ENCODE results near the gene CNTNAP5. TPM values are rescaled to one million over a fixed set of nuclear protein-coding genes. Genes with fewer than 3 reads are reported as not detected.

Gene CNTNAP5
- total and polyA plus RNA-seq, 2 of the 8 experiments (the other 6 are each of a cell fraction or from before 2014, with no cell fraction given): 0.11 to 0.76 TPM

DNA sequence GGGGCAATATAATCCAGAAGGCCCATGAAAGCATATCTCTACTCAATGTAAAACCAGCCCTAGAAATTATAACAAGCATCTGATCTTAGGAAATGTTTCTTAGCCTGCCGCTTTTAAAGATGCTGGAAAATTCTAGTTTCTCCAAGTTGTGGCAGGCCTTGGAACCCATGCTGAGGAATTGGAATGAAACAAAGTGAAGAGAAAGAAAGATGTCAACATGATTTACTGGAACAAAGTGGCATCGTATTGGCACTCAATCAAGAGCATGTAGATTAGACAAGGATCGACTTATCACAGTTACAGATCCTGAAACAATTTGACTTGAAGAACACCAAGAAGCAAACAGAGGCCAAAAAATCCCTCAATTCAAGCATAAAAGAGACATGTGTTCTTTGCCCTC is 28.7 kb downstream of the CNTNAP5 start:
- Histone ChIP-seq H2BK15ac (ENCODE audit: low read length) (no peak overlapping the region), H2AFZ (ENCODE audit: low read length) (no peak overlapping the region), H3K27me3 (replicated peaks in 1 of 4; ENCODE audit: control insufficient read depth in 3 of 4, extremely low read depth in 1 of 4, insufficient read depth in 3 of 4, low read length in 3 of 4) (no peaks in the 10 kb centered on the region), H3K14ac (ENCODE audit: insufficient read length) (no peak overlapping the region), H3K18ac (ENCODE audit: extremely low read depth, low read length) (no peak overlapping the region), H2BK12ac (ENCODE audit: low read depth, low read length) (no peak overlapping the region), H2AK5ac (ENCODE audit: low read depth, low read length) (no peak overlapping the region), H4K91ac (replicated peaks; ENCODE audit: insufficient read length, low read length) (no peak overlapping the region), H3K79me1 (ENCODE audit: low read depth, low read length) (no peaks in the 10 kb centered on the region), H3K56ac (replicated peaks; ENCODE audit: insufficient read length, low read depth, low read length) (no peak overlapping the region), H3K9me3 (ENCODE audit: insufficient read depth in 2 of 2, low read depth in 1 of 2, low read length in 1 of 2) (no peaks in the 10 kb centered on the region), H3K23ac (ENCODE audit: insufficient read length) (no peak overlapping the region), H3K23me2 (ENCODE audit: low read depth, low read length) (no peaks in the 10 kb centered on the region), H4K20me1 (replicated peaks in 1 of 2; ENCODE audit: control insufficient read depth in 1 of 2, insufficient read depth in 2 of 2, low read length in 2 of 2) (no peaks in the 10 kb centered on the region), H2BK5ac (ENCODE audit: low read depth, low read length) (no peak overlapping the region), H2BK20ac (ENCODE audit: low read length) (no peak overlapping the region), H3K36me3 (ENCODE audit: control insufficient read depth in 2 of 4, insufficient read depth in 4 of 4, low read length in 3 of 4) (no peaks in the 10 kb centered on the region), H3K27ac (ENCODE audit: low read depth, low read length) (no peak overlapping the region), H2BK120ac (replicated peaks; ENCODE audit: low read depth, low read length) (no peak overlapping the region), H3K9ac (replicated peaks in 1 of 4; ENCODE audit: extremely low read depth in 1 of 4, low read depth in 3 of 4, low read length in 3 of 4) (no peak overlapping the region), H3K4me2 (ENCODE audit: insufficient read depth in 1 of 2, low read depth in 2 of 2, low read length in 2 of 2) (no peak overlapping the region), H3K4ac (replicated peaks; ENCODE audit: insufficient read length, low read depth, low read length) (no peak overlapping the region), H4K8ac (ENCODE audit: extremely low read depth, insufficient read depth, low read length) (no peak overlapping the region), H4K5ac (ENCODE audit: insufficient read length, low read depth, low read length) (no peak overlapping the region), H3K4me3 (ENCODE audit: extremely low read depth in 1 of 4, insufficient read depth in 2 of 4, low read depth in 3 of 4, low read length in 4 of 4) (no peak overlapping the region), H3K4me1 (replicated peaks in 1 of 4; ENCODE audit: control insufficient read depth in 3 of 4, insufficient read depth in 4 of 4, low read length in 3 of 4) (peaks cover 0 to 4% (median 0%) of the 10 kb centered on the region in 4 experiments; a peak in 2 of 7 replicates), H3K79me2 (ENCODE audit: control insufficient read depth in 1 of 2, insufficient read depth in 2 of 2, low read length in 2 of 2) (no peaks in the 10 kb centered on the region)
- DNase-seq (ENCODE audit: low read depth in 1 of 2, low spot score in 2 of 2): no peak
- no peak for FAIRE-seq
- ChIA-PET CTCF (ENCODE audit: partially characterized antibody) (no interaction called here), POLR2A (ENCODE audit: partially characterized antibody) (no interaction called here)
- 93% methylated on average over 3 of the region's 3 CpGs; no CpG with 5 or more reads in 1 of the 2 experiments for WGBS, 2 experiments (ENCODE audit: extremely low coverage in 1 of 2, insufficient coverage in 1 of 2, insufficient read length in 1 of 2, insufficient replicate concordance in 2 of 2, low coverage in 1 of 2, low lambda C conversion rate in 2 of 2, missing lambda C conversion rate in 1 of 2)
- TF ChIP-seq EGR1 (IDR thresholded peaks at IDR 0.05; ENCODE audit: borderline replicate concordance, low read depth, low read length) (no peak), ZNF274 (IDR thresholded peaks at IDR 0.05; ENCODE audit: borderline replicate concordance, extremely low read depth, low read length) (no peak), CREB1 (IDR thresholded peaks at IDR 0.05) (no peak), SUZ12 (IDR thresholded peaks at IDR 0.05; ENCODE audit: low read length) (no peak), MAX (IDR thresholded peaks at IDR 0.05) (no peak), EZH2 (IDR thresholded peaks at IDR 0.05; ENCODE audit: low read depth, low read length, severe bottlenecking) (no peak), SIX5 (IDR thresholded peaks at IDR 0.05; ENCODE audit: low read depth, low read length) (no peak), EP300 (IDR thresholded peaks at IDR 0.05; ENCODE audit: borderline replicate concordance in 1 of 2, low read depth in 2 of 2, low read length in 2 of 2) (no peak), CHD1 (IDR thresholded peaks at IDR 0.05; ENCODE audit: low read depth, low read length) (no peak), SAP30 (IDR thresholded peaks at IDR 0.05; ENCODE audit: insufficient read depth, insufficient replicate concordance, low read length) (no peak)

All from H1 (cell line).